HepG2 (cell line): ENCODE data around the gene GPC6. TPM values are rescaled to one million over a fixed set of nuclear protein-coding genes. Genes with fewer than 3 reads are reported as not detected.

Source experiments
- ARID5B ChIP-seq: IDR thresholded peaks from 2 replicates; pipeline ENCODE4 v1.4.0; 2020; ENCODE audit warnings: mild to moderate bottlenecking, missing genetic modification reagents
- FOXA3 ChIP-seq: IDR thresholded peaks from 2 replicates; pipeline ENCODE4 v1.6.1; 2016; ENCODE audit warnings: missing genetic modification reagents, missing compliant biosample characterization
- SOX5 ChIP-seq: IDR thresholded peaks from 2 replicates; pipeline ENCODE4 v1.6.1; 2016; ENCODE audit warnings: borderline replicate concordance
- SRSF4 ChIP-seq: fragments of 200-400 bp; formaldehyde crosslinking; IDR thresholded peaks from one replicate; pipeline ENCODE4 v1.6.1; 2018; ENCODE audit warnings: mild to moderate bottlenecking, low read depth, low read length, moderate library complexity; ENCODE audit not compliant: poor library complexity, severe bottlenecking
- WIZ ChIP-seq: sonication (generic); formaldehyde crosslinking; IDR thresholded peaks from 2 replicates; pipeline ENCODE4 v1.5.1; 2020; ENCODE audit warnings: mild to moderate bottlenecking, missing genetic modification reagents
- ZNF556 ChIP-seq: sonication (generic); formaldehyde crosslinking; IDR thresholded peaks from 2 replicates; pipeline ENCODE4 v1.4.0; 2020; ENCODE audit warnings: mild to moderate bottlenecking, missing genetic modification reagents, borderline replicate concordance
- ZNF775 ChIP-seq: sonication (generic); formaldehyde crosslinking; IDR thresholded peaks from 2 replicates; pipeline ENCODE4 v1.4.0; 2020; ENCODE audit warnings: missing genetic modification reagents, mild to moderate bottlenecking, moderate library complexity, borderline replicate concordance
- ZNF788 ChIP-seq: sonication (generic); formaldehyde crosslinking; IDR thresholded peaks from 2 replicates; pipeline ENCODE4 v1.5.0; 2020; ENCODE audit warnings: mild to moderate bottlenecking, missing genetic modification reagents, borderline replicate concordance
- polyA plus RNA-seq, 8 experiments: library from polyadenylated mRNA; depleted of rRNA in 3 of 8; stranded (reverse) in 7 of 8; unstranded in 1 of 8; fragments of >200 nt; fragmentation: Illumina TruSeq in 4 of 8; extraction: Trizol in 4 of 8; gene quantifications; 2 replicates each; pipeline versions ENCODE4 v1.2.1 to v1.2.3, GENCODE V29; 2011 to 2016; ENCODE audit warnings: low read depth in 4 of 8, missing spikeins in 1 of 8, mixed read lengths in 1 of 8; ENCODE audit not compliant: insufficient read depth in 1 of 8
- total RNA-seq, 5 experiments: library from RNA; depleted of rRNA; stranded (reverse); fragments of >200 nt; fragmentation: Illumina TruSeq; extraction: Trizol; gene quantifications; 2 replicates each; pipeline ENCODE4 v1.2.3, GENCODE V29; 2016; ENCODE audit warnings: low read depth in 1 of 5
- TF ChIP-seq, protein P1 (sequence below): sonication (generic); formaldehyde crosslinking; IDR thresholded peaks from 2 replicates; pipeline ENCODE4 v1.4.0; 2020; ENCODE audit warnings: mild to moderate bottlenecking, missing genetic modification reagents
- TF ChIP-seq, protein P2 (sequence below): sonication (generic); formaldehyde crosslinking; IDR thresholded peaks from 2 replicates; pipeline ENCODE4 v1.9.0; 2022; ENCODE audit warnings: low read depth, missing genetic modification reagents
- TF ChIP-seq, protein P3 (sequence below): sonication (generic); formaldehyde crosslinking; IDR thresholded peaks from 2 replicates; pipeline ENCODE4 v1.4.0; 2020; ENCODE audit warnings: mild to moderate bottlenecking, missing genetic modification reagents

Gene GPC6
- total and polyA plus RNA-seq, 2 of the 13 experiments (the other 11 are each of a cell fraction or from before 2014, with no cell fraction given), result 24.5 to 33.9 TPM

- TF ChIP-seq, protein P1, sequence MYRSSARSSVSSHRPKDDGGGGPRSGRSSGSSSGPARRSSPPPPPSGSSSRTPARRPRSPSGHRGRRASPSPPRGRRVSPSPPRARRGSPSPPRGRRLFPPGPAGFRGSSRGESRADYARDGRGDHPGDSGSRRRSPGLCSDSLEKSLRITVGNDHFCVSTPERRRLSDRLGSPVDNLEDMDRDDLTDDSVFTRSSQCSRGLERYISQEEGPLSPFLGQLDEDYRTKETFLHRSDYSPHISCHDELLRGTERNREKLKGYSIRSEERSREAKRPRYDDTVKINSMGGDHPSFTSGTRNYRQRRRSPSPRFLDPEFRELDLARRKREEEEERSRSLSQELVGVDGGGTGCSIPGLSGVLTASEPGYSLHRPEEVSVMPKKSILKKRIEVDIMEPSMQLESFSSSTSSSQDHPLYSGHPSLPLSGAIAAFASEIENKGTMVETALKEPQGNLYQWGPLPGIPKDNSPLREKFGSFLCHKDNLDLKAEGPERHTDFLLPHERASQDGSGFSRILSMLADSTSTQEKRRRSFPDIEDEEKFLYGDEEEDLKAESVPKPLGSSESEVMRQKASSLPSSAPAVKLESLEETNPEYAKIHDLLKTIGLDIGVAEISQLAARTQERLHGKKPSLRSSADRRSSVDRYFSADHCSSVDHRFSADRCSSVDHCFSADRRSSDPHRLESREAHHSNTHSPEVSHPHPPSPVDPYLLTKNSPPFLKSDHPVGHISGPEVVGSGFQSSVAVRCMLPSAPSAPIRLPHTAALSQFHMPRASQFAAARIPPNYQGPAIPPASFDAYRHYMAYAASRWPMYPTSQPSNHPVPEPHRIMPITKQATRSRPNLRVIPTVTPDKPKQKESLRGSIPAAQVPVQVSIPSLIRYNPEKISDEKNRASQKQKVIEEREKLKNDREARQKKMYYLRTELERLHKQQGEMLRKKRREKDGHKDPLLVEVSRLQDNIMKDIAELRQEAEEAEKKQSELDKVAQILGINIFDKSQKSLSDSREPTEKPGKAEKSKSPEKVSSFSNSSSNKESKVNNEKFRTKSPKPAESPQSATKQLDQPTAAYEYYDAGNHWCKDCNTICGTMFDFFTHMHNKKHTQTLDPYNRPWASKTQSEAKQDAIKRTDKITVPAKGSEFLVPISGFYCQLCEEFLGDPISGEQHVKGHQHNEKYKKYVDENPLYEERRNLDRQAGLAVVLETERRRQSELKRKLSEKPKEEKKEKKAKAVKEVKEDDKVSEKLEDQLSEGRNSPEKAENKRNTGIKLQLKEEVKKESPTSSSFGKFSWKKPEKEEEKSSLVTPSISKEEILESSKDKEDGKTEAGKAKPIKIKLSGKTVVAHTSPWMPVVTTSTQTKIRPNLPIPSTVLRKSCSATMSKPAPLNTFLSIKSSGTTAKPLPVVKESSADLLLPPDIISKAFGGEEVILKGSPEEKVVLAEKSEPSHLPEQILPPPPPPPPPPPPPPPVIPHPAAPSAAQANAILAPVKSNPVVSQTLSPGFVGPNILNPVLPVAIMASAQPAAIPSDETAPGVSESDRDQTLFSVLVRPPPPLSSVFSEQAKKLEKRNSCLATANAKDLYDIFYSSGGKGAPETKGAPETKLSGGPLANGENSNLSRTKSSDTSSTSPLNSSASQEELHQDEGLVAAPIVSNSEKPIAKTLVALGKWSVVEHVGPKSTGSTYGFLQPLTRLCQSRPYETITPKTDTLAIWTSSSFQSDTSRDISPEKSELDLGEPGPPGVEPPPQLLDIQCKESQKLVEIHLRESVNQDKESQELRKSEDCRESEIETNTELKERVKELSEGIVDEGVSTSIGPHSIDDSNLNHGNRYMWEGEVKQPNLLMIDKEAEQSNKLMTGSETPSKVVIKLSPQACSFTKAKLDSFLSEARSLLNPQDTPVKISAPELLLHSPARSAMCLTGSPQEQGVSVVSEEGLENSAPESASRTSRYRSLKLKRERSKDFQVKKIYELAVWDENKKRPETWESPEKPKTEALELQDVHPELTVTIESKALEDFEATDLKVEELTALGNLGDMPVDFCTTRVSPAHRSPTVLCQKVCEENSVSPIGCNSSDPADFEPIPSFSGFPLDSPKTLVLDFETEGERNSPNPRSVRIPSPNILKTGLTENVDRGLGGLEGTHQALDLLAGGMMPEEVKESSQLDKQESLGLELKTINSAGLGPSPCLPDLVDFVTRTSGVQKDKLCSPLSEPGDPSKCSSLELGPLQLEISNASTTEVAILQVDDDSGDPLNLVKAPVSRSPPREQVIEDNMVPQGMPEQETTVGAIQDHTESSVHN (CRISPR knock-in tag), result no peak
- TF ChIP-seq SRSF4 (no peak), ZNF556 (CRISPR knock-in tag) (no peak), SOX5 (peak; percentile 16; the same call in 1 of the 2 replicates), FOXA3 (peak; percentile 46; the same call in 1 of the 2 replicates), ZNF788 (CRISPR knock-in tag) (no peak), WIZ (no peak), ZNF775 (no peak), ARID5B (peak; percentile 65)
- TF ChIP-seq, protein P2, sequence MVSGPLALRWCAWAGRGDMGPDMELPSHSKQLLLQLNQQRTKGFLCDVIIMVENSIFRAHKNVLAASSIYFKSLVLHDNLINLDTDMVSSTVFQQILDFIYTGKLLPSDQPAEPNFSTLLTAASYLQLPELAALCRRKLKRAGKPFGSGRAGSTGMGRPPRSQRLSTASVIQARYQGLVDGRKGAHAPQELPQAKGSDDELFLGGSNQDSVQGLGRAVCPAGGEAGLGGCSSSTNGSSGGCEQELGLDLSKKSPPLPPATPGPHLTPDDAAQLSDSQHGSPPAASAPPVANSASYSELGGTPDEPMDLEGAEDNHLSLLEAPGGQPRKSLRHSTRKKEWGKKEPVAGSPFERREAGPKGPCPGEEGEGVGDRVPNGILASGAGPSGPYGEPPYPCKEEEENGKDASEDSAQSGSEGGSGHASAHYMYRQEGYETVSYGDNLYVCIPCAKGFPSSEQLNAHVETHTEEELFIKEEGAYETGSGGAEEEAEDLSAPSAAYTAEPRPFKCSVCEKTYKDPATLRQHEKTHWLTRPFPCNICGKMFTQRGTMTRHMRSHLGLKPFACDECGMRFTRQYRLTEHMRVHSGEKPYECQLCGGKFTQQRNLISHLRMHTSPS (CRISPR knock-in tag), result no peak
- TF ChIP-seq, protein P3, sequence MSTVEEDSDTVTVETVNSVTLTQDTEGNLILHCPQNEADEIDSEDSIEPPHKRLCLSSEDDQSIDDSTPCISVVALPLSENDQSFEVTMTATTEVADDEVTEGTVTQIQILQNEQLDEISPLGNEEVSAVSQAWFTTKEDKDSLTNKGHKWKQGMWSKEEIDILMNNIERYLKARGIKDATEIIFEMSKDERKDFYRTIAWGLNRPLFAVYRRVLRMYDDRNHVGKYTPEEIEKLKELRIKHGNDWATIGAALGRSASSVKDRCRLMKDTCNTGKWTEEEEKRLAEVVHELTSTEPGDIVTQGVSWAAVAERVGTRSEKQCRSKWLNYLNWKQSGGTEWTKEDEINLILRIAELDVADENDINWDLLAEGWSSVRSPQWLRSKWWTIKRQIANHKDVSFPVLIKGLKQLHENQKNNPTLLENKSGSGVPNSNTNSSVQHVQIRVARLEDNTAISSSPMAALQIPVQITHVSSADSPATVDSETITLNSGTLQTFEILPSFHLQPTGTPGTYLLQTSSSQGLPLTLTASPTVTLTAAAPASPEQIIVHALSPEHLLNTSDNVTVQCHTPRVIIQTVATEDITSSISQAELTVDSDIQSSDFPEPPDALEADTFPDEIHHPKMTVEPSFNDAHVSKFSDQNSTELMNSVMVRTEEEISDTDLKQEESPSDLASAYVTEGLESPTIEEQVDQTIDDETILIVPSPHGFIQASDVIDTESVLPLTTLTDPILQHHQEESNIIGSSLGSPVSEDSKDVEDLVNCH (CRISPR knock-in tag), result no peak
Measured at GRCh38 chr13:93967286-93967685, 740.7 kb downstream of the GPC6 start (continued).
